H9 (cell line): ENCODE data around the gene SEC23B. TPM values are rescaled to one million over a fixed set of nuclear protein-coding genes. Genes with fewer than 3 reads are reported as not detected.

Source experiments
- DNase-seq: peaks from one replicate; pipeline ENCODE4 v3.0.0-alpha.2; 2017
- H2AFZ ChIP-seq: one replicate; pipeline ENCODE4 v1.6.1; 2013; ENCODE audit warnings: mild to moderate bottlenecking, low read length, control low read depth, moderate library complexity
- H2AK5ac ChIP-seq: 2 replicates; pipeline ENCODE4 v1.6.1; 2013; ENCODE audit warnings: low read length, control low read depth, mixed read lengths; ENCODE audit not compliant: insufficient read length
- H2BK120ac ChIP-seq: one replicate; pipeline ENCODE4 v1.6.1; 2013; ENCODE audit warnings: low read depth, mild to moderate bottlenecking, low read length, control low read depth, inconsistent platforms; ENCODE audit not compliant: poor library complexity, severe bottlenecking
- H2BK12ac ChIP-seq: 2 replicates; pipeline ENCODE4 v1.6.1; 2013; ENCODE audit warnings: low read length, control low read depth, mixed read lengths, low read depth; ENCODE audit not compliant: insufficient read length
- H2BK15ac ChIP-seq: 2 replicates; pipeline ENCODE4 v1.6.1; 2013; ENCODE audit warnings: low read depth, low read length, control low read depth
- H2BK20ac ChIP-seq: one replicate; pipeline ENCODE4 v1.6.1; 2013; ENCODE audit warnings: low read depth, mild to moderate bottlenecking, low read length, control low read depth, inconsistent platforms; ENCODE audit not compliant: poor library complexity, severe bottlenecking
- H2BK5ac ChIP-seq: 2 replicates; pipeline ENCODE4 v1.6.1; 2013; ENCODE audit warnings: low read length, control low read depth, mixed read lengths; ENCODE audit not compliant: insufficient read length
- H3K14ac ChIP-seq: 2 replicates; pipeline ENCODE4 v1.6.1; 2013; ENCODE audit warnings: low read length, control low read depth; ENCODE audit not compliant: insufficient read depth
- H3K18ac ChIP-seq: 2 replicates; pipeline ENCODE4 v1.6.1; 2013; ENCODE audit warnings: low read depth, mild to moderate bottlenecking, mixed read lengths, low read length, control low read depth; ENCODE audit not compliant: insufficient read length
- H3K23ac ChIP-seq: 2 replicates; pipeline ENCODE4 v1.6.1; 2013; ENCODE audit warnings: low read length, control low read depth, mixed read lengths, low read depth; ENCODE audit not compliant: insufficient read length
- H3K23me2 ChIP-seq: 2 replicates; pipeline ENCODE4 v1.6.1; 2013; ENCODE audit warnings: low read depth, mild to moderate bottlenecking, mixed read lengths, low read length, control low read depth; ENCODE audit not compliant: insufficient read length, poor library complexity, severe bottlenecking
- H3K27ac ChIP-seq: 2 replicates; pipeline ENCODE4 v1.5.1; 2013; ENCODE audit warnings: low read length, control low read depth, mixed read lengths, low read depth; ENCODE audit not compliant: insufficient read length
- H3K27me3 ChIP-seq: 2 replicates; pipeline ENCODE4 v1.6.1; 2013; ENCODE audit warnings: low read length, control low read depth, inconsistent platforms; ENCODE audit not compliant: insufficient read depth
- H3K4ac ChIP-seq: 2 replicates; pipeline ENCODE4 v1.6.1; 2013; ENCODE audit warnings: low read depth, mild to moderate bottlenecking, control low read depth, inconsistent platforms, low read length, moderate library complexity
- H3K4me1 ChIP-seq: 2 replicates; pipeline ENCODE4 v1.6.1; 2013; ENCODE audit warnings: low read length, control low read depth, inconsistent platforms; ENCODE audit not compliant: insufficient read depth
- H3K4me2 ChIP-seq: 2 replicates; pipeline ENCODE4 v1.6.1; 2013; ENCODE audit warnings: low read length, control low read depth, mixed read lengths; ENCODE audit not compliant: insufficient read length, insufficient read depth
- H3K56ac ChIP-seq: 2 replicates; pipeline ENCODE4 v1.6.1; 2013; ENCODE audit warnings: low read depth, mild to moderate bottlenecking, mixed read lengths, low read length, control low read depth; ENCODE audit not compliant: insufficient read length
- H3K79me1 ChIP-seq: 2 replicates; pipeline ENCODE4 v1.6.1; 2013; ENCODE audit warnings: low read depth, mild to moderate bottlenecking, moderate library complexity, low read length, control low read depth, inconsistent platforms; ENCODE audit not compliant: insufficient read depth, poor library complexity, severe bottlenecking
- H3K79me2 ChIP-seq: 2 replicates; pipeline ENCODE4 v1.6.1; 2013; ENCODE audit warnings: low read length, control low read depth, inconsistent platforms; ENCODE audit not compliant: insufficient read depth
- H3K9ac ChIP-seq: 2 replicates; pipeline ENCODE4 v1.6.1; 2013; ENCODE audit warnings: low read length, control low read depth, mixed read lengths; ENCODE audit not compliant: insufficient read length; ENCODE audit errors: extremely low read depth
- H3K9me3 ChIP-seq: one replicate; pipeline ENCODE4 v1.6.1; 2013; ENCODE audit warnings: low read depth, low read length, inconsistent platforms; ENCODE audit not compliant: control insufficient read depth
- H3T11ph ChIP-seq: one replicate; pipeline ENCODE4 v1.6.1; 2013; ENCODE audit warnings: mild to moderate bottlenecking, low read length, control low read depth, inconsistent platforms
- H4K20me1 ChIP-seq: one replicate; pipeline ENCODE4 v1.6.1; 2013; ENCODE audit not compliant: control insufficient read depth, insufficient read length, insufficient read depth
- H4K5ac ChIP-seq: 2 replicates; pipeline ENCODE4 v1.6.1; 2013; ENCODE audit warnings: low read depth, mild to moderate bottlenecking, mixed read lengths, low read length, control low read depth; ENCODE audit not compliant: insufficient read length
- H4K8ac ChIP-seq: replicated peaks from 2 replicates; pipeline ENCODE4 v1.6.1; 2013; ENCODE audit warnings: low read length, control low read depth, mixed read lengths, low read depth; ENCODE audit not compliant: insufficient read length
- H4K91ac ChIP-seq: 2 replicates; pipeline ENCODE4 v1.6.1; 2013; ENCODE audit warnings: low read depth, mild to moderate bottlenecking, moderate library complexity, mixed read lengths, low read length, control low read depth; ENCODE audit not compliant: insufficient read length
- H3K27ac Mint-ChIP-seq, 3 experiments: 2 replicates in 2 of 3; 3 replicates in 1 of 3; pipeline ENCODE4 v1.8.0; 2020 to 2021; ENCODE audit warnings: mixed read lengths in 3 of 3, mild to moderate bottlenecking in 1 of 3, moderate library complexity in 1 of 3
- H3K27me3 Mint-ChIP-seq: 2 replicates; pipeline ENCODE4 v1.8.0; 2021; ENCODE audit warnings: low read depth, mild to moderate bottlenecking, moderate library complexity, mixed read lengths
- H3K36me3 Mint-ChIP-seq, 3 experiments: 2 replicates in 2 of 3; 3 replicates in 1 of 3; pipeline ENCODE4 v1.8.0; 2020 to 2021; ENCODE audit warnings: low read depth in 3 of 3, mixed read lengths in 3 of 3; ENCODE audit not compliant: insufficient read depth in 1 of 3
- H3K4me1 Mint-ChIP-seq, 2 experiments: 2 replicates each; pipeline ENCODE4 v1.8.0; 2020; ENCODE audit warnings: mixed read lengths in 2 of 2
- H3K4me3 Mint-ChIP-seq, 2 experiments: 2 replicates in 1 of 2; 3 replicates in 1 of 2; pipeline ENCODE4 v1.8.0; 2020 to 2021; ENCODE audit warnings: mild to moderate bottlenecking in 2 of 2, mixed read lengths in 2 of 2, moderate library complexity in 1 of 2
- H3K9me3 Mint-ChIP-seq, 2 experiments: 2 replicates in 1 of 2; 3 replicates in 1 of 2; pipeline ENCODE4 v1.8.0; 2020; ENCODE audit warnings: mild to moderate bottlenecking in 2 of 2, mixed read lengths in 2 of 2, moderate library complexity in 1 of 2
- CTCF ChIP-seq: fragments of 200-600 bp; sonication (generic); conservative IDR thresholded peaks from 3 replicates; pipeline ENCODE4 v1.8.0; 2021; ENCODE audit warnings: antibody characterized with exemption, mild to moderate bottlenecking
- WGBS: extraction: QIAGEN DNeasy Blood & Tissue Kit; methylation state at CpG from one replicate; pipeline ENCODE4 v1.1.7; 2013; ENCODE audit warnings: missing lambda C conversion rate, low lambda C conversion rate, mixed read lengths; ENCODE audit not compliant: insufficient read length; ENCODE audit errors: extremely low coverage; 5-methylcytosine and 5-hydroxymethylcytosine counted together
- total RNA-seq: library from RNA; stranded (reverse); gene quantifications from 2 replicates; pipeline ENCODE4 v1.2.1, GENCODE V29; 2021

Gene SEC23B
- total RNA-seq, 1 experiment from 2014 or later, result 65.9 TPM

- Histone ChIP-seq H3T11ph (no peak overlapping the region), H3K9me3 (no peaks in the 10 kb centered on the region), H3K14ac (no peak overlapping the region), H3K4me1 (no peaks in the 10 kb centered on the region), H4K5ac (no peak overlapping the region), H2AK5ac (no peak overlapping the region), H2BK120ac (no peak overlapping the region), H3K4me2 (no peak overlapping the region), H3K18ac (no peak overlapping the region), H2BK5ac (no peak overlapping the region), H3K79me1 (no peaks in the 10 kb centered on the region), H2BK15ac (no peak overlapping the region), H3K23ac (no peak overlapping the region), H3K27ac (no peak overlapping the region), H3K56ac (no peak overlapping the region), H4K91ac (no peak overlapping the region), H2AFZ (no peak overlapping the region), H3K23me2 (no peaks in the 10 kb centered on the region), H3K4ac (no peak overlapping the region), H2BK12ac (no peak overlapping the region), H4K20me1 (no peaks in the 10 kb centered on the region), H3K27me3 (no peaks in the 10 kb centered on the region), H3K9ac (no peak overlapping the region), H2BK20ac (no peak overlapping the region), H3K79me2 (no peaks in the 10 kb centered on the region), H4K8ac (no peak overlapping the region)
- no peaks in the 10 kb centered on the region for H3K4me1 Mint-ChIP-seq
- no peaks in the 10 kb centered on the region for H3K27me3 Mint-ChIP-seq
- no peak overlapping the region for H3K4me3 Mint-ChIP-seq
- no peak overlapping the region for H3K27ac Mint-ChIP-seq
- WGBS, result no CpG with 5 or more reads among the region's 5 CpGs
- no peak for DNase-seq
- 0 out of 5 replicates have a peak, but pooled peaks cover 0 to 2% of the 10 kb centered on the region in 2 experiments for H3K9me3 Mint-ChIP-seq
- TF ChIP-seq CTCF, result no peak
- peaks cover 20 to 67% (median 44%) of the 10 kb centered on the region in 3 experiments for H3K36me3 Mint-ChIP-seq
These were observed 34.0 kb downstream of the SEC23B start for GRCh38 chr20:18541741-18542140.
